DND-41 (cell line): Measurements from ENCODE around the gene GRM5.

Source experiments
- ATAC-seq: fragments of 200-7000 bp; cut with Tn5 transposase; 3 replicates; pipeline ENCODE4 v1.9.1; 2021; ENCODE audit warnings: low read depth; ENCODE audit not compliant: insufficient read depth
- DNase-seq: peaks from one replicate; pipeline ENCODE4 v3.0.0-alpha.2; 2020
- H2AFZ ChIP-seq: 2 replicates; pipeline ENCODE4 v1.6.0; 2012; ENCODE audit warnings: low read depth, low read length
- H3K27ac ChIP-seq: 2 replicates; pipeline ENCODE4 v1.5.1; 2012; ENCODE audit warnings: low read length, inconsistent platforms
- H3K27me3 ChIP-seq: fragments of 200-600 bp; sonication (generic); 2 replicates; pipeline ENCODE4 v1.6.0; 2012; ENCODE audit warnings: low read length, mild to moderate bottlenecking, inconsistent platforms; ENCODE audit not compliant: insufficient read depth, poor library complexity
- H3K36me3 ChIP-seq: 2 replicates; pipeline ENCODE4 v1.5.1; 2012; ENCODE audit warnings: low read length, inconsistent platforms; ENCODE audit not compliant: insufficient read depth
- H3K4me1 ChIP-seq: 2 replicates; pipeline ENCODE4 v1.5.1; 2012; ENCODE audit warnings: mild to moderate bottlenecking, low read length; ENCODE audit not compliant: insufficient read depth
- H3K4me2 ChIP-seq: 2 replicates; pipeline ENCODE4 v1.6.0; 2012; ENCODE audit warnings: mild to moderate bottlenecking, moderate library complexity, low read length, inconsistent platforms; ENCODE audit not compliant: insufficient read depth
- H3K4me3 ChIP-seq, 2 experiments: fragments of 200-600 bp in 1 of 2; shearing (Covaris generic) in 1 of 2; 2 replicates each; pipeline ENCODE4 v1.5.1; 2012 to 2016; ENCODE audit warnings: inconsistent platforms in 2 of 2, low read length in 2 of 2, mild to moderate bottlenecking in 2 of 2, low read depth in 1 of 2, moderate library complexity in 1 of 2
- H3K79me2 ChIP-seq: 2 replicates; pipeline ENCODE4 v1.6.0; 2012; ENCODE audit warnings: low read length, inconsistent platforms; ENCODE audit not compliant: insufficient read depth
- H3K9ac ChIP-seq: 2 replicates; pipeline ENCODE4 v1.6.0; 2012; ENCODE audit warnings: low read depth, mild to moderate bottlenecking, inconsistent platforms, low read length, moderate library complexity
- H3K9me3 ChIP-seq: 2 replicates; pipeline ENCODE4 v1.5.1; 2012; ENCODE audit warnings: low read length, moderate library complexity, mild to moderate bottlenecking, inconsistent platforms; ENCODE audit not compliant: insufficient read depth, severe bottlenecking
- H4K20me1 ChIP-seq: 2 replicates; pipeline ENCODE4 v1.6.0; 2012; ENCODE audit warnings: low read length; ENCODE audit not compliant: insufficient read depth
- EZH2 ChIP-seq: IDR thresholded peaks from 3 replicates; pipeline ENCODE4 v1.6.1; 2012; ENCODE audit warnings: borderline replicate concordance, low read depth, mild to moderate bottlenecking, moderate library complexity, low read length, inconsistent platforms; ENCODE audit not compliant: severe bottlenecking
- TF ChIP-seq, protein P1 (sequence below): IDR thresholded peaks from 2 replicates; pipeline ENCODE4 v1.5.1; 2012; ENCODE audit warnings: borderline replicate concordance, low read length, moderate library complexity, mild to moderate bottlenecking; ENCODE audit not compliant: poor library complexity, severe bottlenecking; ENCODE audit errors: extremely low read depth

Gene GRM5

DNA sequence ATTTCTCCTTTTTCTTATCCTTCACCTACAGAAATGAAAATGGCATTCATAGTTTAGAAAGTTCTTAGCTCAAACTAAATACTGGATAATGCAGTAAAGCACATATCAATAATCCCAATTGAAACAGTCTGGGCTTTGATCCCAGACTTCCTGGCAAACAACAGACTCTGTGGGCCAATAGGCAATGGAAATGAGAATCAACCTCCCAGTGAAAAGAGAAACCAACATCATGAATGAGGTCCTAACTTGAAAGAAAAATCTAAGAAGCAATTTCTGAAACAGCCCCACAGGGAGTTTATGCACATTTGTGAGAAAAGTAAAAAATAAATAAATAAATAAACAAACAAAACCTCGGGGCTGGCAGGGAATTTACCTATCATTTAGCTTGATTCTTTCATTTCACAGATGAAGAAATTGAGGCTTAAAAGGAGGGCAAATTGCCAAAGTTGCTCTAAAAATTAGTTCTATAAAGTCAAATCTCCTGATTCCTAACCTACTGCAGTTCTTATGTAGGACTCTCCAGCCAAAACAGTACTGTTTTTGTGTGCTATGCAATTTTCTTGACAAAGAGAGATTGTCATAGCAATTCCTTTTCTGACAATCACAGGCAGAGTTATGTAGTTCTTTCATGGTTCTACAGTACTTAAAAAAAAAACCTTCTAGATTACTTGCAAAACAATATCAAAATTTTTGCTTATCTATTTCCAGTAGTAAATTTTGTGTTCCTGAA lies 265.8 kb downstream of the GRM5 start:
- TF ChIP-seq, protein P1, sequence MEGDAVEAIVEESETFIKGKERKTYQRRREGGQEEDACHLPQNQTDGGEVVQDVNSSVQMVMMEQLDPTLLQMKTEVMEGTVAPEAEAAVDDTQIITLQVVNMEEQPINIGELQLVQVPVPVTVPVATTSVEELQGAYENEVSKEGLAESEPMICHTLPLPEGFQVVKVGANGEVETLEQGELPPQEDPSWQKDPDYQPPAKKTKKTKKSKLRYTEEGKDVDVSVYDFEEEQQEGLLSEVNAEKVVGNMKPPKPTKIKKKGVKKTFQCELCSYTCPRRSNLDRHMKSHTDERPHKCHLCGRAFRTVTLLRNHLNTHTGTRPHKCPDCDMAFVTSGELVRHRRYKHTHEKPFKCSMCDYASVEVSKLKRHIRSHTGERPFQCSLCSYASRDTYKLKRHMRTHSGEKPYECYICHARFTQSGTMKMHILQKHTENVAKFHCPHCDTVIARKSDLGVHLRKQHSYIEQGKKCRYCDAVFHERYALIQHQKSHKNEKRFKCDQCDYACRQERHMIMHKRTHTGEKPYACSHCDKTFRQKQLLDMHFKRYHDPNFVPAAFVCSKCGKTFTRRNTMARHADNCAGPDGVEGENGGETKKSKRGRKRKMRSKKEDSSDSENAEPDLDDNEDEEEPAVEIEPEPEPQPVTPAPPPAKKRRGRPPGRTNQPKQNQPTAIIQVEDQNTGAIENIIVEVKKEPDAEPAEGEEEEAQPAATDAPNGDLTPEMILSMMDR, result no peak
- no peak for TF ChIP-seq EZH2
- Histone ChIP-seq H3K4me1 (peaks cover 14% of the 10 kb centered on the region), H3K9ac (no peak overlapping the region)

DNA sequence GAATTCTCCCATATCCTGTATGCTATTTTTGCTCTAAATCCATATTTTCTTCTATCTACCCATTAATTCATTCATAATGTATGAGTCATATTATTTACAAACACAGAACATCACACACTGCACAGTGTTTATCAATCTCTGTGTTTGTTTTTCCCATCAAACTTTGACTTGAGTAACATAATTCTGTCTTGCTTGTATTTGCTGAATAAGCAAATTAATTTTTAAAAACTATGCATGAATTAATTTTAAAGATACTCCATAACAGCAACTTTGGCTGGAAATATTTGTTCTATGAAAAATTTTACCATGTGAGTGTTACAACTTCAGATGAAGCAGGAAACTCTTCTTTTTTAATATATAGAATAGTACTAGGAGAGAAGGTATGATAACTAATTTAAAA lies 275.6 kb downstream of the GRM5 start:
- no peak for TF ChIP-seq EZH2
- TF ChIP-seq, protein P1, result no peak
- Histone ChIP-seq H2AFZ (no peak overlapping the region), H3K79me2 (no peaks in the 10 kb centered on the region), H3K27me3 (no peaks in the 10 kb centered on the region), H3K9ac (no peak overlapping the region), H3K4me2 (no peak overlapping the region), H3K9me3 (no peaks in the 10 kb centered on the region), H3K27ac (no peak overlapping the region), H3K4me3 (no peak overlapping the region), H3K4me1 (no peaks in the 10 kb centered on the region), H3K36me3 (no peaks in the 10 kb centered on the region), H4K20me1 (no peaks in the 10 kb centered on the region)
- DNase-seq, result no peak
- ATAC-seq, result no peak

More for the DNA sequence above, 265.8 kb downstream of the GRM5 start:
- ATAC-seq (no peak), DNase-seq (no peak)
- no peaks in the 10 kb centered on the region for H3K27me3 ChIP-seq
- no peaks in the 10 kb centered on the region for H4K20me1 ChIP-seq
- no peak overlapping the region for H3K4me2 ChIP-seq
- H3K36me3 ChIP-seq, result no peaks in the 10 kb centered on the region
- no peak overlapping the region for H2AFZ ChIP-seq
- H3K27ac ChIP-seq, result no peak overlapping the region
- H3K4me3 ChIP-seq, result no peak overlapping the region
- H3K9me3 ChIP-seq, result no peaks in the 10 kb centered on the region
- no peaks in the 10 kb centered on the region for H3K79me2 ChIP-seq

DNA sequence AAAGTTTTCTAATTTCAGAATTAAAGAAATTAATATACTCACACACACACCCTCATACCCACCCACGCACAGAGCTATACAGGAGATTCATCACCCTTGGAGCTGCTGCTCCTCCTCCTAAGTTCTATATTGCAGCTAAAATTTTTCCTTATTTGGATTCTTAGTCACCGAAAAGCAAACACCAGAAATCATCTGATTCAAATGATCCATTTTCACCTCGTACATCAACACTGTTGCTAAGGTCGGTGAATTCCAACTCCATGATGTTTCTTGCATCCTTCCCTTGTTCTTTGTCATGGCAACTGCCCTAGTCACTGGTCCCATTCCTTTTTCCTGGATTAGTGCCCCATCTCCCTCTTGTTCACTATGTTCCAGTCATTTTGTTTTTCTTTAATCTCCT lies 286.2 kb downstream of the GRM5 start:
- Histone ChIP-seq H3K4me3 (no peak overlapping the region), H3K79me2 (no peaks in the 10 kb centered on the region), H3K27me3 (no peaks in the 10 kb centered on the region), H2AFZ (no peak overlapping the region), H3K4me2 (no peak overlapping the region), H4K20me1 (no peaks in the 10 kb centered on the region), H3K27ac (no peak overlapping the region), H3K9me3 (no peaks in the 10 kb centered on the region), H3K4me1 (no peaks in the 10 kb centered on the region), H3K9ac (no peak overlapping the region), H3K36me3 (no peaks in the 10 kb centered on the region)
- TF ChIP-seq, protein P1, result no peak
- no peak for TF ChIP-seq EZH2
- no peak for DNase-seq
- no peak for ATAC-seq
